AG09309 (cell line): Measurements from ENCODE around the gene ANXA4.

ENCODE experiments used
- DNase-seq: peaks from one replicate; pipeline ENCODE4 v3.0.0-alpha.2; 2010; ENCODE audit warnings: low read depth
- H3K4me3 ChIP-seq: 2 replicates; pipeline ENCODE4 v1.5.1; 2011; ENCODE audit warnings: mild to moderate bottlenecking, low read depth, low read length, moderate library complexity; ENCODE audit not compliant: control insufficient read depth
- CTCF ChIP-seq: IDR thresholded peaks from 2 replicates; pipeline ENCODE4 v1.5.1; 2011; ENCODE audit warnings: mild to moderate bottlenecking, low read depth, low read length, inconsistent platforms; ENCODE audit not compliant: insufficient read depth, control insufficient read depth; ENCODE audit errors: missing control alignments

The ANXA4 gene

GRCh38 chr2:69790601-69790959 is 48.6 kb downstream of the ANXA4 start:
- DNase-seq, result no peak
- H3K4me3 ChIP-seq, result no peak overlapping the region
- TF ChIP-seq CTCF, result no peak

- TF ChIP-seq CTCF, result no peak
- H3K4me3 ChIP-seq, result no peak overlapping the region
- no peak for DNase-seq
These were observed 49.1 kb downstream of the ANXA4 start for GRCh38 chr2:69791045-69791444.

- no peak for DNase-seq
- no peak overlapping the region for H3K4me3 ChIP-seq
- TF ChIP-seq CTCF, result no peak
These were observed 54.2 kb downstream of the ANXA4 start for GRCh38 chr2:69796174-69796573.

- H3K4me3 ChIP-seq, result no peak overlapping the region
- no peak for DNase-seq
- no peak for TF ChIP-seq CTCF
These were observed 55.3 kb downstream of the ANXA4 start for GRCh38 chr2:69797235-69797634.

- H3K4me3 ChIP-seq, result no peak overlapping the region
- DNase-seq, result no peak
- TF ChIP-seq CTCF, result no peak
These were observed 55.9 kb downstream of the ANXA4 start for GRCh38 chr2:69797836-69798289.

- TF ChIP-seq CTCF, result no peak
- H3K4me3 ChIP-seq, result peak overlapping the region; percentile 48
- DNase-seq, result no peak
These were observed 56.5 kb downstream of the ANXA4 start for GRCh38 chr2:69798290-69798908.
